Parathyroid adenoma (tissue), 2 donors: ENCODE results near the gene KATNBL1.
A peak's percentile ranks its signal among the peaks of the same experiment; 100 is the strongest.

Experiments
- H2AFZ ChIP-seq: fragments of 300-600 bp; sonication (generic); one replicate; pipeline ENCODE4 v1.7.0; 2017; ENCODE audit warnings: antibody characterized with exemption, mild to moderate bottlenecking
- H3K27ac ChIP-seq: fragments of 300-600 bp; sonication (generic); one replicate; pipeline ENCODE4 v1.7.0; 2017
- H3K27me3 ChIP-seq: fragments of 300-600 bp; sonication (generic); one replicate; pipeline ENCODE4 v1.7.0; 2017; ENCODE audit warnings: low read length; ENCODE audit not compliant: control insufficient read depth, insufficient read depth
- H3K36me3 ChIP-seq: fragments of 300-600 bp; sonication (generic); one replicate; pipeline ENCODE4 v1.7.0; 2017; ENCODE audit warnings: low read length; ENCODE audit not compliant: control insufficient read depth, insufficient read depth
- H3K4me1 ChIP-seq: fragments of 300-600 bp; sonication (generic); one replicate; pipeline ENCODE4 v1.7.0; 2017; ENCODE audit warnings: control low read depth
- H3K4me2 ChIP-seq: fragments of 300-600 bp; sonication (generic); one replicate; pipeline ENCODE4 v1.7.0; 2017; ENCODE audit warnings: low read length
- H3K4me3 ChIP-seq: fragments of 300-600 bp; sonication (generic); one replicate; pipeline ENCODE4 v1.7.0; 2017; ENCODE audit warnings: low read depth, low read length
- H3K79me2 ChIP-seq: fragments of 300-600 bp; sonication (generic); one replicate; pipeline ENCODE4 v1.7.0; 2017; ENCODE audit warnings: control low read depth
- H3K9ac ChIP-seq: fragments of 300-600 bp; sonication (generic); one replicate; pipeline ENCODE4 v1.7.0; 2017; ENCODE audit warnings: mild to moderate bottlenecking
- H3K9me3 ChIP-seq: fragments of 300-600 bp; sonication (generic); one replicate; pipeline ENCODE4 v1.7.0; 2017; ENCODE audit warnings: low read length; ENCODE audit not compliant: control insufficient read depth
- TF ChIP-seq, protein P1 (sequence below): fragments of 300-600 bp; sonication (generic); IDR thresholded peaks from one replicate; pipeline ENCODE4 v1.7.0; 2017; ENCODE audit warnings: antibody characterized with exemption, mild to moderate bottlenecking
- donor health status: primary hyperparathyroidism.

The KATNBL1 gene

DNA sequence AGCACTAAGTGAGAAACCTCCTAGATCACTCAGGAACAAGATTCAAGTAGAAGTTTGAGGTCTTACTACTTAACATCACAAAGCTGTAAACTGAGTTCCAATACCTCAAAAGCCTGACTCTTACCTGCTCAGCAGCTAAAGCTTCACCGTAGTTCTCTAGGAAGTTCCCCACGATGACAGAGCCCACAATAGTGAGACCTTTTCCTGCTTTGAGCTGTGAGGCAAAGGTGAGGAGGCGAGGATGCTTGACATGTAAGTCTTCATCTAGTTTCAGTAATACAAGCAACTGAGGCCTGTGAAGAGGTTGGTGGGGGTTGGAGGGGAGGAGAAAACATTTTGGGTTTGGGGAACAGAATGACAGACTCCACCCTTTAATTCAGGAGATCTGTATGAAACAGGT is 30.6 kb upstream of the KATNBL1 start:
- no peak overlapping the region for H3K4me2 ChIP-seq
- no peaks in the 10 kb centered on the region for H3K27me3 ChIP-seq
- H3K9me3 ChIP-seq = no peaks in the 10 kb centered on the region

DNA sequence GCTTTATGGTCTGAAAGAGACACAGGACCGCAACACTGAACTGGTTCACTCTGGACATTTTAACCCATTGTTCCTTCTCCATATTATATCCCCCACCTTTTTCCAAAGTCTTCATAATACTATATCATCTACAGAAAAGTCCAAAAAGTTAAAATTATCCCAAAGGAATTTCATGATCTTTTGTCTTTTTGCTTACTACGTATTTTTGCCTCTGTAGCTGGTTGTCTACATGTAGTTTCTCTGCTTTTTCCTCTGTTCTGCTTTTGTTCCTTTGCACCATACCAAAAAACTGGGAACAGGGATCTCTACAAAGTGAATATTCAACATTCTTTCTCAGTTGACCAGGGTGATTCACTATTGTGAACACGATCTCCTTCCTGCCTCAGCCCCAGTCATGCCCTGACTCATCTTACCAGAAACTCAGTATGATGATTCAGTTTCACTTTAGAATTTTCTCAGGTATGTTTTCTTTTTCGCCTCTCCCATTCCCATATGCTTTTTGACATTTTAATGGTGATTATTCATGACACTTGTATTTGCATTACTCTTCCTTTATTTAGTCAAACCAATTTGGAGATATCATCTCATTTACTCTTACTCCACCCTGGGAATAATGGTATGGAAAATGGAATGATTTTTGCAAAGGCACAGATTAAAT is 29.4 kb upstream of the KATNBL1 start:
- Histone ChIP-seq H3K27me3 (no peaks in the 10 kb centered on the region), H3K4me2 (no peak overlapping the region), H3K9ac (no peak overlapping the region), H3K27ac (no peak overlapping the region), H2AFZ (no peak overlapping the region), H3K4me1 (no peaks in the 10 kb centered on the region), H3K9me3 (no peaks in the 10 kb centered on the region), H3K79me2 (no peaks in the 10 kb centered on the region), H3K4me3 (no peak overlapping the region), H3K36me3 (no peaks in the 10 kb centered on the region)
- TF ChIP-seq, protein P1, sequence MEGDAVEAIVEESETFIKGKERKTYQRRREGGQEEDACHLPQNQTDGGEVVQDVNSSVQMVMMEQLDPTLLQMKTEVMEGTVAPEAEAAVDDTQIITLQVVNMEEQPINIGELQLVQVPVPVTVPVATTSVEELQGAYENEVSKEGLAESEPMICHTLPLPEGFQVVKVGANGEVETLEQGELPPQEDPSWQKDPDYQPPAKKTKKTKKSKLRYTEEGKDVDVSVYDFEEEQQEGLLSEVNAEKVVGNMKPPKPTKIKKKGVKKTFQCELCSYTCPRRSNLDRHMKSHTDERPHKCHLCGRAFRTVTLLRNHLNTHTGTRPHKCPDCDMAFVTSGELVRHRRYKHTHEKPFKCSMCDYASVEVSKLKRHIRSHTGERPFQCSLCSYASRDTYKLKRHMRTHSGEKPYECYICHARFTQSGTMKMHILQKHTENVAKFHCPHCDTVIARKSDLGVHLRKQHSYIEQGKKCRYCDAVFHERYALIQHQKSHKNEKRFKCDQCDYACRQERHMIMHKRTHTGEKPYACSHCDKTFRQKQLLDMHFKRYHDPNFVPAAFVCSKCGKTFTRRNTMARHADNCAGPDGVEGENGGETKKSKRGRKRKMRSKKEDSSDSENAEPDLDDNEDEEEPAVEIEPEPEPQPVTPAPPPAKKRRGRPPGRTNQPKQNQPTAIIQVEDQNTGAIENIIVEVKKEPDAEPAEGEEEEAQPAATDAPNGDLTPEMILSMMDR = no peak

More for the DNA sequence above, 30.6 kb upstream of the KATNBL1 start:
- Histone ChIP-seq H3K79me2 (no peaks in the 10 kb centered on the region), H2AFZ (no peak overlapping the region), H3K36me3 (no peaks in the 10 kb centered on the region), H3K9ac (no peak overlapping the region), H3K27ac (no peak overlapping the region), H3K4me3 (no peak overlapping the region), H3K4me1 (no peaks in the 10 kb centered on the region)
- TF ChIP-seq, protein P1 = no peak

DNA sequence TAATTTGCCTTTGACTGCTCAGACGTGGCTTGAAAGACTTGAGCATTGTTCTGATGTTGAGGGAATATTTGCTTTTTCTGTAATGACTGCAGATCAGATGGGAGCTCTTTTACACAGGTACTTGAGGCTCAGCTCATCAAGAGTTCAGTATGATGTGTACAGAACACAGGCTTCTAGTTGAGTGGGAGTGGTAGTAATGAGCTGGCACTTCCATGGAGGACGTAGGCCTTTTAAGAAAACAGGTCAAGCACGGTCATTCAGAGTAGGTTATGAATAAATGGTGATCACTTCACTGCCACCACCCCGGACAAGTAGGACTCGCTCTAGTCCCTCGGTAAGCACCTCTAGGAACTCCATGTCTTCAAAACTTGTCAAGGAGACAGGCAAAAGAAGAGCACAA is 23.7 kb upstream of the KATNBL1 start:
- H3K36me3 ChIP-seq = no peaks in the 10 kb centered on the region
- no peak overlapping the region for H3K4me3 ChIP-seq
- TF ChIP-seq, protein P1 = no peak
- H2AFZ ChIP-seq = no peak overlapping the region
- H3K4me1 ChIP-seq = no peaks in the 10 kb centered on the region
- no peak overlapping the region for H3K4me2 ChIP-seq
- H3K9ac ChIP-seq = no peak overlapping the region
- H3K9me3 ChIP-seq = no peaks in the 10 kb centered on the region
- no peak overlapping the region for H3K27ac ChIP-seq
- H3K27me3 ChIP-seq = no peaks in the 10 kb centered on the region
- H3K79me2 ChIP-seq = no peaks in the 10 kb centered on the region

DNA sequence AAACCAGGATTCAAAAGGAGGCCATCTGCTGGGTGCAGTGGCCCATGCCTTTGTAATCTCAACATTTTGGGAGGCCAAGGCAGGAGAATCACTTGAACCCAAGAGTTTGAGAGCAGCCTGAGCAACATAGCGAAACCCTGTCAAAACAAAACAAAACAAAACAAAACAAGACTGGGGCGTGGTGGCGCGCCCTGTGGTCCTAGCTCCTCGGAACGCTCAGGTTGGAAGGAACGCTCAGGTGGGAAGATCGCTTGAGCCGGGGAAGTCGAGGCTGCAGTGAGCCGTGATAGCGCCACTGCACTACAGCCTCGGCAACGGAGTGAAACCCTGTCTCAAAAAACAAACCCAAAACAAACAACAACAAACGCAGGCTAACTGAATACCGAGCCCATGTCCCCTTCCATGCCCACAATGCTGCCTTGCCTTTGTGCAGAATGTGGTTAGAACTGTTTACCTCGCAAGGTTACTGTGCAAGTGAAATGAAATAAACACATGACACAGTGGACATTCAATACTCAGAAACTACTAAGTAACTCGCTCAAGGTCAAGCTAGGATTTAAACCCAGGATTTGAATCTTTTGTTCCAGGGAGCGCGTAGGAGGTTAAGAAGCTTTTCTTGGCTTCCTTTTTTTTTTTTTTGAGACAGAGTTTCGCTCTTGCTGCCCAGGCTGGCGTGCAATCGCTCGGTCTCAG is 14.2 kb upstream of the KATNBL1 start:
- Histone ChIP-seq H3K9me3 (no peaks in the 10 kb centered on the region), H3K9ac (no peak overlapping the region), H3K27me3 (no peaks in the 10 kb centered on the region), H3K27ac (peak overlapping the region; percentile 72), H2AFZ (peak overlapping the region; percentile 67), H3K4me2 (peak overlapping the region; percentile 98), H3K79me2 (no peaks in the 10 kb centered on the region), H3K36me3 (no peaks in the 10 kb centered on the region), H3K4me3 (peak overlapping the region; percentile 94), H3K4me1 (no peaks in the 10 kb centered on the region)
- TF ChIP-seq, protein P1 = no peak
